HG03520 (cell line): ENCODE data around the gene CALML4.

Experiments
- ATAC-seq: cut with Tn5 transposase; IDR thresholded peaks from one replicate; pipeline ENCODE4 v1.9.1; 2021; ENCODE audit warnings: mild to moderate bottlenecking, moderate library complexity; ENCODE audit not compliant: unreplicated experiment

CALML4 gene

DNA sequence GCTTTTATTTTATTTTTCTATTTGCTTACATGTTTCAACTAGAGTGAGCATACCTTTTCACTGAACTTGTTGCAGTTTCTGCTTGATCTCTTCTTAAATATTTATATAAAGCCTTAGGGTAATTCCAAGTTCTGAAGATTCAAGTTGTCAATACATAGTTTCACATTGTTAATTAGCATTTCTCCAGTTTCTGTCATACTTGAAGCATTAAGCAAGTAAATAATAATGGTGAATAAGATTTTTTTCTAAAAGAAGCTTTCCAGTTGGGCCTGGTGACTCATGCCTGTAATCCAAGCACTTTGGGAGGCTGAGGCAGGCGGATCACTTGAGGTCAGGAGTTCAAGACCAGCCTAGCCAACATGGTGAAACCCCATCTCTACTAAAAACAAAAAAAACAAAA is 53.9 kb downstream of the CALML4 start:
- ATAC-seq, result no peak

DNA sequence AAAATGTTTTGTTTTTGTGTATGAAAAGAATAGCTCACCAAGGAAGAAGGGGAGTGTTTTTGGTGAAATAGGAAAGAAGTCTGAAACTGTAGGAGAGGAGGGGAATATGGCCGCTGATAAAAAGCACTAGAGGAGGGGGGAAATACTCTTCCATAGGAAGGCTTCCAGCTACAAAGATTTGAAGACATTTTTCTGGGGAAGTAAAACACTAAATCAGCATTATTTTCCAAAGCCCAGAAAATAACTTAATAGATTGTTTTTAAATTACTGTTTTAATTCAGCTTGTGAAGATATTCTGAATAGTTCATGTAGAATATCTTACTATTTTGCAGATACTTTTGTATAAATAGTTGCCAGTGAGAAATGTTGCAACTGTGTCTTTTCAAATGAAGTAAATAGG is 54.9 kb downstream of the CALML4 start:
- ATAC-seq, result no peak

DNA sequence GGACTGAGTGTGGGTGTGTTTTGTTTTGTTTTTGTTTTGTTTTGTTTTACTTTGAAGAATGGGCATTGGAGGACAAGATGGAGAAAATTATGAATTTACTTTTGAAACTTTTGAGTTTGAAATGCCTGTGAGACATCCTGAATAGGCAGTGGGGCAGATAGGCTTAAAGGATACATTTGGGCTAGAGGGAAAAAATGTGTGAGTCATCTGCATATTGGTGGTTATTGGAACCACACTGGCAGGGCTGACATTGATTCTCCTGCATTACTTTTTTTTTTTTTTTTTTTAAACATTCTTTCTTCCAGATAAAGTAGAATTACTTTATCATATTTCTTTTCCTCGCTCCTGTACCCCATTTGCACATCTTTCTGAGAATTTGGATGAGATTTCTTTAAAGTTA is 56.1 kb downstream of the CALML4 start:
- no peak for ATAC-seq

DNA sequence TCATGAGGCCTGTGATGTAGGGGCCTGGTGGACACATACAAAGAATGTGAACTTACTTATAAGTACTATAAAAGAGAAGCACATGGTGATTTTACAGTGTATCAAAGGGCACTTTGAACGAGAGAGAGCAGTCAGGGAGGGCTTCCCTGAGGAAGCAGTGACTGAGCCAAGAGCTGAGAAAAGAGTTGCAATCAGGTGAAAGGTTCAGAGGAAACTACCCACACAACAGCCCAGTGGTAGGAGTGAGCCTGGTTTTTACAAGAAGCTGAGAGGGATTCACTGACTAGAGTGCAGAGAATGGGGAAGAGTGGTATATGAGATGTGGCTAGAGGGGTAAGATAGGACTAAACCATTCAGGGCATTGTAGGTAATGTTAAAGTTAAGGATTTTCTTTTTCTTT is 57.1 kb downstream of the CALML4 start:
- no peak for ATAC-seq

DNA sequence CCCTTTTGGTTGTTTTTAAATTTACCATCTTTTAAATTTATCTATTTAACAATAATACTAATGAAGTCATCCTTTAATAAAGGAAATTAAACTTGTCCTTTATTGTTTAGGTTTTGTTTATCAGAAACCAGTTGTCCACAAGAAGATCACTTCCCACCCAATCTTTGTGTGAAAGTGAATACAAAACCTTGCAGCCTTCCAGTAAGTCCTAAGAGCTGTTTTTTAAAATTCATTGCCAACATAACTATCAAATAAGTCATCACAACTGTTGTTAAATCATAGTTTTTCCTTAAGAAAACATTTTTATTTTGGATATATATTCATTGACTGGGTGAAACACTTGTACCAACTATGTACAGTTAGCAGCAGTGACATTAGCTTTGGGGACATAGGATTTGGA is 59.4 kb downstream of the CALML4 start:
- no peak for ATAC-seq

DNA sequence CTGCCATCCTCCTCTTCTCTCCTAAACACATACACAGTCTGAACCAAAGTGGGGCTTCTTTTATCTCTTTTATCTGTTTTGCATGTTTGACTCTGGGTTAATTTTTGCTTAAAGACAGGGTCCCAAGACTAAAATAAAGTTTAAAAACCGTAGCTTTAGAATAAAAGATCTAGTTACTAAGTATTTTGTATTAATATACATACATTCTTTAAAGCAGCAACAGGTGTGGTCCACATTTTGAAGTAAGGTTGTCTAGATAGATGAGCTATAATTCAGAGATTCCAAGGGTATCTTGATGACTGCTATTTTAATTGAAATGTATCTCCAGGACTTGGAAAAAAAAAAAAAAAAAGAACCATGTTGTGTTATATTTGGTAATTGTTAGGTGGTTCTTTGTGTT is 61.3 kb downstream of the CALML4 start:
- no peak for ATAC-seq

DNA sequence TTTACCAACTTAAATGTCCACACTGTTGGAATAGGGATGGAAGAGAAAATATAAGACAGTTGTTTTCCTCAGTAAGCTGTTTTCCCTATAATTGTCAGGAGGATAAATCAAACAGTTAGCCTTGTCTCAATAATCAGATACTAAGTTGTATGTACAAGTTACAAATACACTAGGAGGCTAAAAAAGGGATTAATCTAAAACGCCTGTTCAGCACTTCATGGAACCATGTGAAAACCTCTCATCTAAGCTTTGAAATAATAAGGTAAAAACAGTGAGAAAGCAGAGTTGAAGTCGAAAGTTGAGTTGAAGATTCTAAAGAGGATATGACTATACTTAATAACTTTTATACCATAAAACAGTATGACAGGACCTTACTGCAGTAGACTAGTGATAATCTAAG is 62.0 kb downstream of the CALML4 start:
- ATAC-seq, result no peak
